Measurements from ENCODE around the gene PPAT.
A peak's percentile ranks its signal among the peaks of the same experiment; 100 is the strongest.

Gene PPAT

DNA sequence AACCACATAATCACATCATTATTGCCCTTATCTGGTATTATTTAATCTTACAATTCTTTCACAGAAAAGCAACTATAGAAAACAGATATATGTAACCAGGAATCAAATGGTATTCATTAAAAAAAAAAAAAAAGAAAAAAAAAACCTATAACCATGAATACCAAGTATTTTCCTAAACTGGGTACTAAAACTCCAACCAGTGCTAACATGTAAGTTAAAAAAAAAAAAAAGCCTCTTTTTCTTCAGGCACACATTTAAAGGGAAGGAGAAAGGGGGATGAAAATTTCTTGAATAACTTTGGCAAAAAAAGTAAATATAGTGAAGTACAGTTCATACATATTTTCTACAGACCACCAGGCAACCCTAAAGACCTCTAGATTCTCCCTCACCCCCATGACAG, 2.1 kb downstream of the PPAT start:
- no peak for DNase-seq

GRCh38 chr4:56430203-56430602, 5.2 kb downstream of the PPAT start:
- no peak for DNase-seq

- DNase-seq, result no peak
These were observed 8.2 kb downstream of the PPAT start for GRCh38 chr4:56427179-56427578.

GRCh38 chr4:56426273-56426672, 9.1 kb downstream of the PPAT start:
- no peak for DNase-seq

- no peak for DNase-seq
These were observed 9.9 kb downstream of the PPAT start for GRCh38 chr4:56425518-56425917.

DNA sequence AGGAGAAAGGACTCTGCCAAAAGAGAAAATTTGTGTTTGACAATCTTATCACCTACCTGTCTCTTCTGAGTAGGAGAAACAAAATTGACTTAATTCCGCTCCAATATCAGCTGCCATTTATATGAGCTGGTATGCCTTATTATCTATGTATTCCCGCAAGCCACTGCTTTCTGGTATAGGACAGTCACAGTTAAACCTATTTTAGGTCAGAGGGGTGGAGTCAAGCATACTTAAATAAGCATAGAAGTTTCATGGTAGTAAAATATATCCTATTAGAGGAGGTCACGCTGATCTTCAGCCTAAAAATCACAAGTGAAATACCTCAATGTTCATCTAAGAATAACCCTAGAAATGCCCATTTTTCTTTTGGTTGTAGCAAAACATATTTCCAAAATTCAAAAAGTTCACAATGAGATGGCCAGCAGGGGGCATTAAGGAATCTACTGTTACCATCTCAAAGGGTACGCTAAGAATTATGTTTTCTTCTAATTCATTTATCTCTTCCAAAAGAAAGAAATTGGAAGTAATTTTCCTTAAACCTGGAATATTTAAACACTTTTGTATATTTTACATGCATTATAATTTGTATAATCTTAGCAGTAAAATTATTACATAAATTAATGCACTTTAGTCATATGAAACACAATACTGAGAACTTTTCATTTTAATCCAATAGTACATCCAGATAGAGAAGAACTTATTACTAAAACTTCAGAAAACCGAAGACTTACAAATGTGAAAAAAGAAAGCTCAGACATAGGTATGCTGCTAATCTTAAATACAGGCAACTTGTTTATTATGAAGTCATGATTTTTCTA, 10.5 kb downstream of the PPAT start:
- peak; percentile 12 to 33 for DNase-seq

GRCh38 chr4:56424176-56424575, 11.2 kb downstream of the PPAT start:
- DNase-seq, result no peak

DNA sequence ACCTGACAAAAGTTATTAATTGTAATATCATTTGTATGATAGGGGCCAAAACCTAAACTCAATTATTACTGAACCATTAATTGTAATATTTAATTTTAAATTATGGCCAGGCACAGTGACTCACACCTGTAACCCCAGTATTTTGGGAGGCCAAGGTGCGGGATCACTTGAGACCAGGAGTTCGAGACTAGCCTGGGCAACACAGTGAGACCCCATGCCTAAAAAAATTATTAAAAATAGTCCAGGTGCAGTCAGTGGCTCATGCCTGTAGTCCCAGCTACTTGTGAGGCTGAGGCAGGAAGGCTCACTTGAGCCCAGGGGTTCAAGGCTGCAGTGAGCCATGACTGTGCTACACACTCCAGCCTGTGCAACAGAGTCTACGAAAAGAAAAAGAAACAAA, 18.0 kb downstream of the PPAT start:
- DNase-seq, result no peak

GRCh38 chr4:56416349-56416748, 19.1 kb downstream of the PPAT start:
- DNase-seq, result no peak

DNA sequence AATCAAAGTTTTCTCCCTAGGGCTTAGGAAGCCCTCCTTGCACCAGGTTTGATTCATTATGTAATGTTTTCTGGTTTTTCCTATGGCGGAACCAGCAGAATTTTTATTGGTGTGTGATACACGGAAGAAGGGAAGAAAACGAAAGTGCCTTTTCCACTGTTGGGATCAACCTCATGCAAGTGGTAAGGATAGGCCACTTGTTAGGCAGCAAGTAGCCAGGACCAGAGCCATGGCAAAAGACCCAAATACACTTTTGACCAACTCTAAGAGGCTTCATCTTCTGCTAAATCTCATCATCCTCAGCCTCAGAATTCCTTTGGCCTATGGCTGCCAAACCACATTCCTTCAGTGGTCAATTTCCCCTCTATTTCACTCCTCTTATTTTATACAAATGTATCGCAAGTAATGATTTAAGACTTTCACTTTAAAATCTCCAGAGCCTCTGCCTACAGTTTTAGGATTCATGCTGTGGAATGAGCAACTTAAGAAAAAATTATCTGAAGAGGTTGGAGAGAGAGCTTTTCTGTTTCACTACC, 21.2 kb downstream of the PPAT start:
- DNase-seq, result no peak

- DNase-seq, result no peak
These were observed 25.0 kb downstream of the PPAT start for GRCh38 chr4:56410247-56411062.

GRCh38 chr4:56409511-56410090, 25.8 kb downstream of the PPAT start:
- no peak for DNase-seq

GRCh38 chr4:56408978-56409377, 26.4 kb downstream of the PPAT start:
- DNase-seq, result no peak

DNA sequence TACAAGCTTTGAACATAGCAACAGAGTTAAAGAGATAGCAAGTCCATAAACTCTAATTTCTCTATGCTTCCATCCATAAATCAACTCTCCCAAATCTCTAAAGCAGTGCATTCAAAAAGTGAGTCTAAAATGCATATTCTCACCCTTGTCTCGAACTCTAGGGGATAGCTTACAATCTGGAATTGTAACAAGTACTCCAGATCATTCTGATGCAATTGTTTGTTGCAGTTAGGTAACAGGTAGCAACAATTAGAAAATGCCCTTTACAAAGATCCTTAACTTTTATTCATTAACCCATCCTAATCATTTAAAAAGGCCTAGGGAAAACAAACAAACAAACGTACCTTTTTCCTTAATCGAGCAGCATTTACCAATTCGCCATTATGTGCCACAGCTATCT, 29.3 kb downstream of the PPAT start:
- DNase-seq, result no peak

GRCh38 chr4:56405016-56405415, 30.4 kb downstream of the PPAT start:
- DNase-seq, result no peak

- DNase-seq, result no peak
These were observed 34.9 kb downstream of the PPAT start for GRCh38 chr4:56400560-56400959.

GRCh38 chr4:56391270-56391669, 44.1 kb downstream of the PPAT start:
- DNase-seq, result no peak

- no peak for DNase-seq
These were observed 45.9 kb downstream of the PPAT start for GRCh38 chr4:56389558-56389957.

DNA sequence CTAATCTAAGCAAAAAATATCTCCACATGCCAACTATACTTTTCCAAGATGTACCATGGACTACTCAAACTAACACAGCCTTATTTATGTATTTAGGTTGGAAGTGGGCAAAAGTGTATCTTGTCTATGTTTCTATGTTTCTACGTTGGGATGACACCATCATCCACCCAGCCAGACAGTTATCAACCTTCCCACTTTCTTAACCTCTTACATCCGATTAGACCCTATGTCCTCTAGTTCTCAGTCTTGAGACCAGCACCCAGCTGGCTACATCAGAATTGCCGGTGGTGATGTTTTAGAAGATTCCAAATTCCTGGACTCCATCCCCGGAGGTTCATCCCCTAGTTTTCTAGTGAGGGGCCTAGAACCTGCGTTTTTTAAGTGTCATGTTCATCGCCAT, 47.1 kb downstream of the PPAT start:
- DNase-seq, result no peak

DNA sequence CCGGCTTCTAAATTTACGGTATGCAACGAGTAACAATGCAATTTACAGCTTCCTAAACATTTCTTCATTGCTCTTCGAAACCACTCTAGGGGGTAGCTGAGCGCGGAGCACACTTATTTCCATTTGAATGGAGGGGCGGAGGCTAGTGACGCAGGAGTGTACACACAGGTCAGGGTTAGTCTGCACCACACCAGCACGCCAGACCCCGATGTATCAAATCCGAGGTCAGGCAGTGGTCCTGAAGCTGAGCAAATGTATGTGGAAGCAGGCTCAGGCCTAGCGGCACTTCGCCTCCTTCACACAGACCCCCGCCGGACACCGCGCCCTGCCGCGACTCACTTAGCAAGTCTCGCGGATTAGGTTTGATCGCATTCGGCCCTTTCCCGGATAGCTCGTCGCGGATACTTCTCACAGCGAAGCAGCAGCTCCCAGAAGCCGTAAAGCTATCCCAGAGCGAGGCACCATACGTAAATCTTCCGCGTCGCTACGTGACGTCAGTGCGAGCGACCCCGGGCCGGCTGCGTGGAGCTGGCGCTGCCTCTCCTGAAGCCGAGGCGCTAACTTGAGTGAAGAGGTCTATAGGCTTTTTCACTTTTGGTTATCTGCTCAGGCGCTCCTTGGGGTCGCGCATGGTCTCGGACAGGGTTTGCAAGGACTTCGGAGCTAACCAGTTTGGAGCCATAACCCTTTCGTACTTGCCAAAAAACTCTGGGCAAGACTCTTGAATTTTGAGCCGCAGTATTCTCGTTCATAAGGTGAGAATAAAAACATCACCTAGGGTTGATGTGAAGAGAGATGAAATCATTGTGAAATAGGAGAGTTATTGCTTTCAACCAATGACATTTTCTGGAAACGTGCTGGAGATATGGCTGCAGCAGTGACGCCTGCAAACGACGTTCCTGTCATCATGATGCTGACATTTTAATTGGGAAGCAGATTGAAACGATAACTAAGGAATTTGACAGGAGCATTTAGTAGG, 48.1 kb downstream of the PPAT start, which contains the start of gene AASDH:
AASDH (minus strand) TSS at position 469 of the 979 bp plus-strand sequence. CDS start 3,192 bp downstream, outside the sequence.
- peak; percentile 94 to 96 for DNase-seq

DNA sequence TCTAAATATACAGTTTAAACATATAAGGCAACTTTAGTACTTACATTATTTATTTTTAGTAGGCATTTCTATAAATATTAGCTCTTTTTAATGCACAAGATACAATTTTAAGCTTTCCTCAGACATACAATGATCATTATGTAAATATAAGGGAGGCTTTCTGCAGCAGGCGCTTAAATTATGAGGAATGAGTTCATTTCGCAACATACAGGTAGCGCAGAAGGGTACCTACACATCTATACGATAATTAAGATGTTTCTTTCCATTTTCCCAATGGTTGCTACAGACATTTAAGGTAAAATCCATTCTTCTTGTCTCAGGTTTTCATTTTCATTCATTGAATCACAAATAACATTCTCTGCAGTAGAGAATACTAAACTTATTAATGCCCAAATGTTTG, 49.3 kb downstream of the PPAT start:
- no peak for DNase-seq

DNA sequence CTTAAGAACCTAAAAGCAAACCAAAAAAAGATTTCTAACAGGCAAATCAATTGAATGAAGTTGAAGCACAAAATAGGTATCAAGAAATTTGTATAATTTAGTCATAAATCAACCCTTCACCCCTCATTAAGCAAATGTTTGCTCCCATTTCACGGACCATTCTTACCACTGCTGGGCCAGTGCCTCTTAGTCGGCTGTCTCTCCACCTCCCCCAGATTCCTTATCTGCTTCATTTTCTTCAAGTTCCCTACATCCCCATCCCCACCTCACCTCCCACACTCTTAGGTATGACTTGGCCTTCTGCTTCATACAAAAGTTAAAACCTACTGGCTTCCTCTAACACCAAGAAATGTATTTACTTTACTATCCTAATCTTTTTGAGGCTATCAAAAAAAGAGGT, 60.0 kb downstream of the PPAT start:
- no peak for DNase-seq

All from activated CD4-positive, alpha-beta T cell treated with anti-CD3 and anti-CD28 coated beads, Interleukin-2, amount 50 U/mL, for 4 hours (primary cell).